NCI-H446 treated with DMSO at 0.1 percent for 48 hours (cell line): Measurements from ENCODE around the gene DZIP3.

Source experiments
- DNase-seq: peaks from one replicate; lab custom pipeline; 2025; lab: John Stamatoyannopoulos, UW

DZIP3 gene

GRCh38 chr3:108705045-108705444, 115.5 kb downstream of the DZIP3 start:
- DNase-seq = no peak

- no peak for DNase-seq
These were observed 123.5 kb downstream of the DZIP3 start for GRCh38 chr3:108713009-108713516.

- no peak for DNase-seq
These were observed 124.3 kb downstream of the DZIP3 start for GRCh38 chr3:108713816-108714215.

- no peak for DNase-seq
These were observed 128.9 kb downstream of the DZIP3 start for GRCh38 chr3:108718454-108718853.

- DNase-seq = no peak
These were observed 129.8 kb downstream of the DZIP3 start for GRCh38 chr3:108719178-108719806.

- no peak for DNase-seq
These were observed 133.2 kb downstream of the DZIP3 start for GRCh38 chr3:108722724-108723123.

- no peak for DNase-seq
These were observed 134.6 kb downstream of the DZIP3 start for GRCh38 chr3:108724101-108724500.

GRCh38 chr3:108728105-108728504, 138.6 kb downstream of the DZIP3 start:
- no peak for DNase-seq

GRCh38 chr3:108728934-108729333, 139.4 kb downstream of the DZIP3 start:
- no peak for DNase-seq

GRCh38 chr3:108736821-108737220, 147.3 kb downstream of the DZIP3 start:
- no peak for DNase-seq

- DNase-seq = no peak
These were observed 153.4 kb downstream of the DZIP3 start for GRCh38 chr3:108742929-108743328.
